Jurkat, Clone E6-1 (cell line): ENCODE measurements around the gene NEDD4L.

Experiments
- DNase-seq: peaks from one replicate; pipeline ENCODE4 v3.0.0-alpha.2; 2011; ENCODE audit warnings: low read depth, low spot score
- H3K4me3 ChIP-seq: 2 replicates; pipeline ENCODE4 v1.5.1; 2011; ENCODE audit warnings: mild to moderate bottlenecking, low read length, control low read depth, moderate library complexity

NEDD4L gene

DNA sequence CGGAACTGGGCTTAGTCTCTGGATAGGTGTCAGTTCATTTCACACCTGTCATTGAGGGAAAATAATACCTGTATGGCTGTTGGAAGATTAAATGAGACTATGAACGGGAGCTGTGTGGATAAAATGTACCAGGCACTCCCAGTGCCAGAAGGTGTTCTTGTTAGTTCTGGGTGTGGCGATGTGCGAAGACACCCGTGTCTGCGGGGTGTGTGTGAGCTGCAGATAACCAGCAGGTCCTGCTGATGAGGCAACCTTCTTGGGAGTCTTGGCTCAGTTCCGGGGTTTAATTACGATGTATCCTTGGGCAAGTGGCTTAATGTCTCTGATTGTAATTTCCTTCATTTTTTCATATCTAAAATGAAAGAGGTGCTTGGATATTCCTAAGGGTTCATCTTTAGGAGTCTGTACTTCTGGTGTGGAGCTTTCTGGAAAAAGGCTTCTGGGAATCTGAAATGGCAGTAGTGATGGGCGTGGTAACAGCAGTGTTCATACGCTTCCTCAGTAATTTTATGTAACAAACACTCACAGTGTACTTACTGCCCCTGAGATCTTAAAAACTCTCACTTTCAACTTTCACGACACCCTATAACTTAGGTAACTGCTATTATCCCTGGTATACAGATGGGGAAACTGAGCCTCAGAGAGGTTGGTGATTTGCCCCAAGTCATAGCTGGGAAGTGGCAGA is 35.0 kb downstream of the NEDD4L start:
- H3K4me3 ChIP-seq = no peak overlapping the region
- DNase-seq = no peak

GRCh38 chr18:58080451-58080850 is 36.4 kb downstream of the NEDD4L start:
- no peak for DNase-seq
- H3K4me3 ChIP-seq = no peak overlapping the region

- no peak for DNase-seq
- H3K4me3 ChIP-seq = no peak overlapping the region
These were observed 44.1 kb downstream of the NEDD4L start for GRCh38 chr18:58087928-58088690.

- no peak for DNase-seq
- no peak overlapping the region for H3K4me3 ChIP-seq
These were observed 44.7 kb downstream of the NEDD4L start for GRCh38 chr18:58088691-58089065.

GRCh38 chr18:58091099-58091611 is 47.1 kb downstream of the NEDD4L start:
- DNase-seq = no peak
- no peak overlapping the region for H3K4me3 ChIP-seq

GRCh38 chr18:58093311-58093803 is 49.3 kb downstream of the NEDD4L start:
- H3K4me3 ChIP-seq = no peak overlapping the region
- DNase-seq = no peak

DNA sequence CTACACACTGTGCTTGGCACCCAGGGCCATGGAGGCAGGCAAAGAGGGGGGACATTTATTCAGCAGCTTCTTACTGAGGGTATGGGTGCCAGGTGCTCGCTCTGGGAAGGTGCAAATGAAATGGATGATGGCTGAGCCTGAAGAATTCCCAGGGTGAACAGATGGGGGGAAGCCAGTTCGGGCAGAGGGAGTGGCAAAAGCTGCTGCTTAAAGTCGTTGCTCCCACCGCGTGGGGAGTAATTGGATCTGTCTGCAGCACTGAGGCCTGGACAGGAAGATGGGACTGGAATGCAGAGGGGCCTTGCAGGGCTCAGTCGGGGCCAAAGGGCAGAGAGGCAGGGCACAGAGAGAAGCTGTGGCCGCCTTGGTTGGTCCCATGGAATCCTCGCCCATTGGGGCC is 51.2 kb downstream of the NEDD4L start:
- H3K4me3 ChIP-seq = no peak overlapping the region

GRCh38 chr18:58095655-58096054 is 51.6 kb downstream of the NEDD4L start:
- no peak for DNase-seq
- H3K4me3 ChIP-seq = no peak overlapping the region

More for the DNA sequence above, 51.2 kb downstream of the NEDD4L start:
- no peak for DNase-seq

DNA sequence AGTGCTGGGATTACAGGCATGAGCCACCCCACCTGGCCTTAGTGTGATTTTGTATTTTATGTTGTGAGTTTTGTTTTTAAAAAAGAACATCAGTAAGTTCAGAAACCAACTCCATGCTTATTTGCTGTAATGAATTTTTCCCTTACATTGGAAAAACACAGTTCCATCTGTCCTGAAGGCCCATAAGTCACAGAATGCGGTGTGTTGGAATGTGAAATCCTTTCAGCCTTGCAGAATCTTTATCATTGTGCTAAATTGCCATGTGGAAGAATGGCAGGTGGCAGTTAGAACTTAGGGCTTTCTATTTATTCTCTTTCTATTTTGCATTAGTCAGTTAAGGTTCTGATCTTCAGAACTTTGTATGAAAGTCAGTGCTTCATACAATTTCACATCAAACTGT is 52.6 kb downstream of the NEDD4L start:
- DNase-seq = no peak
- H3K4me3 ChIP-seq = no peak overlapping the region

DNA sequence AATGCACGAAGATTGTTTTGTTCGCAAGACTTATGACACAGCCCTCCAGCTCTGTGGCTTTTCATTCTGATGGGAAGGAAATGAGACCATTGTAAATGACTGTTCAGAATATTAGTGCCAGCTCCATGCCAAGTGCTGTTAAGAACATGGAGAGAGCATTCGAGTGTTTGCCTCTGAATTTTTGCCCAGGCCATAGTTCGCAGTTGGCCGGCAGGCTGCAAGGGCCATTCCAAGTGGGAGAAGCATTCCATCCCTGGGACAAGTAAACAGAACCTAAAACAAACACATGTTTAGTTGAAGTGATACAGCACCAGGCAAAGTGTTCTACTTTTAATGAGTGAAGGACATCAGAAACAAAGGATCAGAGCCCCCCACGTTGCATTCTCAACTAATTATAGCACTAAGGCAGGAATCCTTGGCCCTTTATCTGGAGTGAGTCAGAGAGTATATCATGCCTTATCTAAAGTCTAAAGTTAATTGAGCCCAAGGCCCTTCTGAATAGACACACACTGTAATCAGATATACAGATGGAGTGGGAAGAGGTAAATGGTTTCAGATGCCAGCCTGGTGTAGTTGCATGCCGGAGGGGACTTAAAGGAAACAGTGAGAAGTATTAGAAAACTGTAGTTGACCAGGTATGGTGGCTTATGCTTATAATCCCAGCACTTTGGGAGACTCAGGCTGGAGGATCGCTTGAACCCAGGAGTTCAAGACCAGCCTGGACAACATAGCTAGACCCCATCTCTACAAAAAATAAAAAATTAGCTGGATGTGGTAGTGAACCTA is 53.3 kb downstream of the NEDD4L start:
- no peak overlapping the region for H3K4me3 ChIP-seq
- DNase-seq = no peak

DNA sequence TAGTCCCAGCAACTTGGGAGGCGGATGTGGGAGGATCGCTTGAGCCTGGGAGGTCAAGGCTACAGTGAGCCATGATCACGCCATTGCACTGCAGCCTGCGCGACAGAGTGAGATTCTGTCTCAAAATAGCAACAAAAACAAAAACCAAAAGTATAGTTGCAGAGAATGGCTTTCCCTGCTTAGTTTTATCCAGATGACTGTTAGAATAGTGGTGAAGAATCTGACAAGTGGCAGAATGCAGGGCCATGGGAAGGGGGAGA is 53.8 kb downstream of the NEDD4L start:
- DNase-seq = no peak
- H3K4me3 ChIP-seq = no peak overlapping the region

GRCh38 chr18:58098706-58099105 is 54.7 kb downstream of the NEDD4L start:
- H3K4me3 ChIP-seq = no peak overlapping the region
- DNase-seq = no peak

GRCh38 chr18:58100154-58100553 is 56.1 kb downstream of the NEDD4L start:
- no peak overlapping the region for H3K4me3 ChIP-seq
- DNase-seq = no peak

- DNase-seq = no peak
- H3K4me3 ChIP-seq = no peak overlapping the region
These were observed 57.3 kb downstream of the NEDD4L start for GRCh38 chr18:58101291-58101794.

DNA sequence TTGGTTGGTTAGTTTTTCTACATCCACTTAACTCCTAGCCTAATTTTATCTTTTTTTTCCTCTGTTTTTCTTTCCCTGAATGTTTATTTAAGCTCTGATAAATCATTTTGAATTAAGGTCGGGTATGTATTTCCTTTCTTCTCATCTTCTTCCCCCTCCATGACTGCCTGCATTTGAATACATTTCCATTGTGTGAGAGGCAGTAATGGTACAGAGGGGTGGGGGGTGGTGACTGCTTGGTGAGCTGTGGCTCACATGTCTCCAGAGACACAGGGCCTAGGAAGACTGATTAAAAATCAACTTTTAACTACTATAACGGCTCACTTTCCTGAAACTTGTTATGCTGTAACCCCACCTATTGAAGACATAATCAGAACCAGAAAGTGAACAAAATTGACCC is 58.0 kb downstream of the NEDD4L start:
- no peak overlapping the region for H3K4me3 ChIP-seq
- no peak for DNase-seq

DNA sequence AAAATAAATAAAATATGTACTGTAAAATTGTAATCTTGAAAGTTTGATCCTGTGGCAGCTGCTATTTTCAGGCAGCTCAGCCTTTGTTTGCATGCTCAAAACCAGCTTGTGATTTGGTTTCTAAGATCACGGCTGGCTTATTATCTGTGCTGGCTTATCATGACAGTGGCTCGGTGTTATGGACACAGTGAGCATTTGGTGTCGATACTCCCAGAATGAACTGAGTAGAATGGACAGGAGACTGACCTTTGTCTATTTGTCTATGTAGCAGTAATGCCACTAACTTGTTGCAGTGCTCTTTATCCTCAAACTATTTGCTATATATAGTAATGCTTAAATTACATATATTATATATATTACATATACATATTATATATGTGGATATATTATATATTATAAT is 58.8 kb downstream of the NEDD4L start:
- H3K4me3 ChIP-seq = no peak overlapping the region
- DNase-seq = no peak

GRCh38 chr18:58103339-58103985 is 59.4 kb downstream of the NEDD4L start:
- no peak for DNase-seq
- H3K4me3 ChIP-seq = no peak overlapping the region

DNA sequence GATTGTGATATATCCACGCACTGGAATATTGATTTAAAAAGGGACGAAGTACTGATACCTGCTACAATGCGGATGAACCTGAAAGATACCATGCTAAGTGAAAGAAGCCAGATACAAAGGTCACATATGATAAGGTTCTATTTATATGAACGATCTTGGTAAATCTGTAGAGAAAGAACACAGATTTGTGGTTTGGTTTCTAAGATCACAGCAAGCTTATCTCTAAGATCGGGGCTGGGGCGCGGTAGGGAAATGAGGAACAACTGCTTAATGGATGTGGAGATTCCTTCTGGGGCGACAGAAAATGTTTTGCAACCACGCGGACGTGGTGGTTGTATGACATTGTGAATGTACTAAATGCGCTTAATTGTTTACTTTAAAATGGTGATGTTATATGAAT is 60.1 kb downstream of the NEDD4L start:
- no peak for DNase-seq
- no peak overlapping the region for H3K4me3 ChIP-seq

DNA sequence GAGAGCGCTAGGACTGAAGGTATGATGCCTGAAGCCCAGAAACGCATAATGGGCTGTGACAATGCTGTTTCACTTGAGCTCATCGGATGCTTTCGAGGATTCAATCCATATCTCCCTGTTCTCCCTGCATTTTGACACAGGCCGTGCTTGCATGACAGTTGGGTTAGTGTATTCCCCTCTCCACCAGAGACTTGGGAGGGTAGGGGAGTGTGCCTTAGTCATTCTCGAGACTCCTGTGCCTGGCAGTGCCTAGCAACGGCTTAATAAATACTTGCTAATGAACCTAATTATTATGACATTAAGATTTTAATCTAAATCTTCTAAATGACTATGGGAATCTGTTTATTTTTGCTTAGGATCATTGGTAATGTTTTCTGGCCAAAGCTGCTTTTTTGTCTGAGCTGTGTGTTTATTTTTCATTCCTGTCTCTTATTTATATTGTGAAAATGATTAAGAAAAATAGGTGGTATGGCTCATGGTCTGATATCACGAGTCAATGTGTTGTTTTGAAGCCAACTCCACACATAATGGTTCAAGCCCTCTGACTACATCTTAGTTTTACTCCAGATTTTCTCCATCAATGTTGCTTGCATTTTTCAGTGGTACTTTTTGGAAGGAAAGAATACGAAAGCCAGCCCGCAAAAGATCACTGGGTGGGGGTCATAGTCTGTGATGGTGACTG is 61.3 kb downstream of the NEDD4L start:
- H3K4me3 ChIP-seq = no peak overlapping the region
- no peak for DNase-seq
